Esophagus squamous epithelium (tissue), 5 donors: ENCODE data around the gene ARID5B. TPM values are rescaled to one million over a fixed set of nuclear protein-coding genes. Genes with fewer than 3 reads are reported as not detected.

Experiments
- DNase-seq: peaks from one replicate; lab custom pipeline; 2025; lab: John Stamatoyannopoulos, UW
- H3K27ac ChIP-seq, 4 donors: fragments of 200-600 bp; sonication (generic); one replicate each; pipeline ENCODE4 v1.5.1; 2016 to 2019; ENCODE audit warnings: mild to moderate bottlenecking in 1 of 4
- H3K27me3 ChIP-seq, 4 donors: fragments of 200-600 bp; sonication (generic); 1 replicate in 3 of 4; 2 replicates in 1 of 4; pipeline versions ENCODE4 v1.5.1 to v1.6.0; 2017 to 2021; ENCODE audit warnings: antibody characterized with exemption in 1 of 4
- H3K36me3 ChIP-seq, 3 donors: fragments of 200-600 bp; sonication (generic); one replicate each; pipeline ENCODE4 v1.5.1; 2016 to 2019
- H3K4me1 ChIP-seq, 3 donors: fragments of 200-600 bp; sonication (generic); one replicate each; pipeline ENCODE4 v1.5.1; 2017 to 2019
- H3K4me3 ChIP-seq, 4 donors: fragments of 200-600 bp; sonication (generic); 1 replicate in 3 of 4; 2 replicates in 1 of 4; pipeline ENCODE4 v1.5.1; 2016 to 2019; ENCODE audit warnings: mild to moderate bottlenecking in 2 of 4, moderate library complexity in 1 of 4
- H3K9me3 ChIP-seq, 3 donors: fragments of 200-600 bp; sonication (generic); one replicate each; pipeline ENCODE4 v1.5.1; 2016 to 2019
- CTCF ChIP-seq, 6 experiments: fragments of 450-650 bp in 4 of 6; fragments of 200-600 bp in 2 of 6; sonication (generic) in 2 of 6; IDR thresholded peaks; one replicate each; pipeline ENCODE4 v1.5.1; 2016 to 2019; ENCODE audit warnings: antibody characterized with exemption in 6 of 6, mild to moderate bottlenecking in 4 of 6, moderate library complexity in 4 of 6
- POLR2A ChIP-seq, 4 donors: fragments of 450-650 bp; IDR thresholded peaks; one replicate each; pipeline ENCODE4 v1.6.1; 2017; ENCODE audit warnings: antibody characterized with exemption in 4 of 4, mild to moderate bottlenecking in 4 of 4, moderate library complexity in 3 of 4
- WGBS, 2 donors: methylation state at CpG; one replicate each; pipeline ENCODE4 v1.1.5; 2018; 5-methylcytosine and 5-hydroxymethylcytosine counted together
- intact Hi-C: fragments of 100-400 bp; cut with DNase I; formaldehyde crosslinking; loops from one replicate; pipeline ENCODE4 v1.15.0; 2022
- total RNA-seq, 4 donors: library from RNA; depleted of rRNA; stranded (reverse); fragments of >200 nt; gene quantifications; one replicate each; pipeline ENCODE4 v1.1.0, GENCODE V29; 2016
- donor health status: DM: yes; HTN: yes; CAD: no.

The ARID5B gene
- total RNA-seq, 4 donors from 2014 or later: 18.0 to 38.1 (median 30.2) TPM

- 66 to 67% methylated on average over 4 of the region's 4 CpGs for WGBS, 2 donors
- intact Hi-C loops: loop anchor here (10.0 kb wide), 1 partner anchor 351 kb away; no protein-coding TSS in a partner anchor
- DNase-seq: no peak
These were observed 7.4 kb upstream of the ARID5B start for GRCh38 chr10:61894133-61894532.

GRCh38 chr10:61895898-61896600 lies 5.5 kb upstream of the ARID5B start:
- intact Hi-C loops: loop anchor here (5.0 to 10.0 kb wide), 2 partner anchors 141 to 349 kb away; no protein-coding TSS in a partner anchor
- Histone ChIP-seq H3K4me1 (peaks cover 0 to 42% (median 22%) of the 10 kb centered on the region in 3 donors), H3K4me3 (no peak overlapping the region), H3K27ac (no peak overlapping the region), H3K36me3 (no peaks in the 10 kb centered on the region), H3K27me3 (no peaks in the 10 kb centered on the region), H3K9me3 (no peaks in the 10 kb centered on the region)
- DNase-seq: no peak
- TF ChIP-seq CTCF (IDR thresholded peaks at IDR 0.05) (no peak), POLR2A (IDR thresholded peaks at IDR 0.05) (no peak)
- 89 to 90% methylated on average over 6 of the region's 6 CpGs for WGBS, 2 donors

More at GRCh38 chr10:61894133-61894532, 7.4 kb upstream of the ARID5B start:
- Histone ChIP-seq H3K9me3 (no peaks in the 10 kb centered on the region), H3K27ac (no peak overlapping the region), H3K4me1 (peaks cover 0 to 25% (median 16%) of the 10 kb centered on the region in 3 donors), H3K36me3 (no peaks in the 10 kb centered on the region), H3K27me3 (no peaks in the 10 kb centered on the region), H3K4me3 (no peak overlapping the region)
- TF ChIP-seq CTCF (IDR thresholded peaks at IDR 0.05) (no peak), POLR2A (IDR thresholded peaks at IDR 0.05) (no peak)

GRCh38 chr10:61896854-61897661 lies 4.4 kb upstream of the ARID5B start:
- no peaks in the 10 kb centered on the region for H3K9me3 ChIP-seq
- intact Hi-C loops: loop anchor here (5.0 to 10.0 kb wide), 2 partner anchors 140 to 348 kb away; no protein-coding TSS in a partner anchor
- H3K4me1 ChIP-seq: peaks cover 0 to 42% (median 22%) of the 10 kb centered on the region in 3 donors
- DNase-seq: no peak
- no peaks in the 10 kb centered on the region for H3K27me3 ChIP-seq
- peak in 1 of 4 donors; percentile 56 for TF ChIP-seq POLR2A (IDR thresholded peaks at IDR 0.05)
- TF ChIP-seq CTCF (IDR thresholded peaks at IDR 0.05): peak; percentile 57 to 79 (median 66)
- H3K27ac ChIP-seq: peak overlapping the region; percentile 47 to 100 (median 55)
- 31 to 37% methylated on average over 10 to 18 of the region's 32 CpGs for WGBS, 2 donors
- H3K4me3 ChIP-seq: peak overlapping the region; percentile 21 to 58 (median 44)
- H3K36me3 ChIP-seq: no peaks in the 10 kb centered on the region

- DNase-seq: no peak
- Histone ChIP-seq H3K27me3 (no peaks in the 10 kb centered on the region), H3K27ac (peak overlapping the region; percentile 47 to 100 (median 55)), H3K9me3 (no peaks in the 10 kb centered on the region), H3K4me1 (peaks cover 0 to 42% (median 22%) of the 10 kb centered on the region in 3 donors), H3K4me3 (peak overlapping the region; percentile 21 to 58 (median 44)), H3K36me3 (no peaks in the 10 kb centered on the region)
- TF ChIP-seq CTCF (IDR thresholded peaks at IDR 0.05): peak in 4 of 6 experiments; percentile 52 to 61 (median 54)
- no peak for TF ChIP-seq POLR2A (IDR thresholded peaks at IDR 0.05)
- 21 to 24% methylated on average over 10 of the region's 10 CpGs for WGBS, 2 donors
- intact Hi-C loops: loop anchor here (5.0 to 10.0 kb wide), 2 partner anchors 139 to 347 kb away; no protein-coding TSS in a partner anchor
These were observed 3.6 kb upstream of the ARID5B start for GRCh38 chr10:61897671-61898434.
